Prostate gland (tissue), 2 donors: ENCODE data around the gene ADRM1.

ENCODE experiments used
- CTCF ChIP-seq, 4 experiments: fragments of 200-600 bp in 2 of 4; fragments of 450-650 bp in 2 of 4; sonication (generic) in 2 of 4; IDR thresholded peaks; 1 replicate in 3 of 4; 2 replicates in 1 of 4; pipeline ENCODE4 v1.5.1; 2016 to 2019; ENCODE audit warnings: antibody characterized with exemption in 4 of 4, mild to moderate bottlenecking in 2 of 4, moderate library complexity in 2 of 4
- POLR2A ChIP-seq: fragments of 450-650 bp; IDR thresholded peaks from one replicate; pipeline ENCODE4 v1.6.1; 2016; ENCODE audit warnings: antibody characterized with exemption, mild to moderate bottlenecking

GRCh38 chr20:62317167-62317655 is 14.4 kb downstream of the ADRM1 start:
- TF ChIP-seq CTCF (IDR thresholded peaks at IDR 0.05) (no peak), POLR2A (no peak)
